Duodenal mucosa (tissue), 2 donors: ENCODE data around the gene IL9.
"Not testable (repeated sequence)": the region's sequence is repeated elsewhere in the genome, so short reads cannot be mapped to it uniquely, and the experiment has no call there.

Experiments
- H3K27ac ChIP-seq: one replicate; pipeline ENCODE4 v1.7.0; 2013; ENCODE audit warnings: low read depth, low read length
- H3K27me3 ChIP-seq, 2 donors: one replicate each; pipeline ENCODE4 v1.7.0; 2013; ENCODE audit warnings: low read length in 2 of 2, control low read depth in 1 of 2; ENCODE audit not compliant: insufficient read depth in 2 of 2, control insufficient read depth in 1 of 2
- H3K36me3 ChIP-seq, 2 donors: one replicate each; pipeline ENCODE4 v1.7.0; 2013; ENCODE audit warnings: low read length in 2 of 2, control low read depth in 1 of 2; ENCODE audit not compliant: insufficient read depth in 2 of 2, control insufficient read depth in 1 of 2
- H3K4me1 ChIP-seq, 2 donors: one replicate each; pipeline ENCODE4 v1.7.0; 2013; ENCODE audit warnings: low read length in 2 of 2, control low read depth in 1 of 2; ENCODE audit not compliant: insufficient read depth in 2 of 2, control insufficient read depth in 1 of 2
- H3K4me3 ChIP-seq, 2 donors: one replicate each; pipeline ENCODE4 v1.7.0; 2013; ENCODE audit warnings: low read length in 2 of 2, low read depth in 1 of 2
- H3K9ac ChIP-seq, 2 donors: one replicate each; pipeline ENCODE4 v1.7.0; 2013; ENCODE audit warnings: low read length in 2 of 2, low read depth in 1 of 2
- H3K9me3 ChIP-seq, 2 donors: one replicate each; pipeline ENCODE4 v1.7.0; 2013; ENCODE audit warnings: low read length in 2 of 2, control low read depth in 1 of 2; ENCODE audit not compliant: control insufficient read depth in 1 of 2

Gene IL9

GRCh38 chr5:135861641-135862040 is 34.0 kb downstream of the IL9 start:
- Histone ChIP-seq H3K36me3 (no peaks in the 10 kb centered on the region), H3K4me1 (no peaks in the 10 kb centered on the region), H3K9me3 (no peaks in the 10 kb centered on the region), H3K27me3 (no peaks in the 10 kb centered on the region), H3K4me3 (no peak overlapping the region), H3K9ac (no peak overlapping the region), H3K27ac (no peak overlapping the region)

GRCh38 chr5:135859641-135860040 is 36.0 kb downstream of the IL9 start:
- H3K36me3 ChIP-seq, result no peaks in the 10 kb centered on the region
- no peaks in the 10 kb centered on the region for H3K9me3 ChIP-seq
- no peak overlapping the region for H3K9ac ChIP-seq
- H3K4me3 ChIP-seq, result no peak overlapping the region
- H3K27ac ChIP-seq, result no peak overlapping the region
- H3K4me1 ChIP-seq, result no peaks in the 10 kb centered on the region
- no peaks in the 10 kb centered on the region for H3K27me3 ChIP-seq

GRCh38 chr5:135859186-135859585 is 36.5 kb downstream of the IL9 start:
- not testable (repeated sequence) for H3K9ac ChIP-seq, H3K36me3 ChIP-seq, H3K9me3 ChIP-seq

GRCh38 chr5:135857630-135858311 is 37.9 kb downstream of the IL9 start:
- Histone ChIP-seq H3K4me1 (no peaks in the 10 kb centered on the region), H3K4me3 (no peak overlapping the region), H3K9ac (no peak overlapping the region), H3K36me3 (no peaks in the 10 kb centered on the region), H3K27ac (no peak overlapping the region), H3K9me3 (no peaks in the 10 kb centered on the region), H3K27me3 (no peaks in the 10 kb centered on the region)

More at GRCh38 chr5:135859186-135859585, 36.5 kb downstream of the IL9 start:
- not testable (repeated sequence) for H3K4me3 ChIP-seq, H3K27ac ChIP-seq, H3K27me3 ChIP-seq, H3K4me1 ChIP-seq

- Histone ChIP-seq H3K9ac (no peak overlapping the region), H3K27me3 (no peaks in the 10 kb centered on the region), H3K27ac (no peak overlapping the region)
These were observed 43.5 kb downstream of the IL9 start for GRCh38 chr5:135851915-135852845.

GRCh38 chr5:135851186-135851914 is 44.3 kb downstream of the IL9 start:
- Histone ChIP-seq H3K27ac (no peak overlapping the region), H3K9ac (no peak overlapping the region), H3K27me3 (no peaks in the 10 kb centered on the region), H3K9me3 (no peaks in the 10 kb centered on the region), H3K4me3 (no peak overlapping the region), H3K4me1 (no peaks in the 10 kb centered on the region), H3K36me3 (no peaks in the 10 kb centered on the region)

More at GRCh38 chr5:135851915-135852845, 43.5 kb downstream of the IL9 start:
- Histone ChIP-seq H3K36me3 (no peaks in the 10 kb centered on the region), H3K4me3 (no peak overlapping the region), H3K4me1 (no peaks in the 10 kb centered on the region), H3K9me3 (no peaks in the 10 kb centered on the region)

- Histone ChIP-seq H3K36me3 (no peaks in the 10 kb centered on the region), H3K9ac (no peak overlapping the region), H3K27ac (no peak overlapping the region), H3K27me3 (no peaks in the 10 kb centered on the region), H3K9me3 (no peaks in the 10 kb centered on the region), H3K4me3 (no peak overlapping the region), H3K4me1 (no peaks in the 10 kb centered on the region)
These were observed 45.0 kb downstream of the IL9 start for GRCh38 chr5:135850671-135851070.

- H3K4me1 ChIP-seq, result no peaks in the 10 kb centered on the region
- no peaks in the 10 kb centered on the region for H3K36me3 ChIP-seq
- H3K27me3 ChIP-seq, result no peaks in the 10 kb centered on the region
- no peaks in the 10 kb centered on the region for H3K9me3 ChIP-seq
- no peak overlapping the region for H3K4me3 ChIP-seq
- H3K27ac ChIP-seq, result no peak overlapping the region
- H3K9ac ChIP-seq, result no peak overlapping the region
These were observed 45.4 kb downstream of the IL9 start for GRCh38 chr5:135850231-135850630.

- H3K9ac ChIP-seq, result no peak overlapping the region
- no peaks in the 10 kb centered on the region for H3K36me3 ChIP-seq
- H3K9me3 ChIP-seq, result no peaks in the 10 kb centered on the region
- H3K4me1 ChIP-seq, result peaks cover 9% of the 10 kb centered on the region in 2 donors
- no peaks in the 10 kb centered on the region for H3K27me3 ChIP-seq
- no peak overlapping the region for H3K27ac ChIP-seq
- H3K4me3 ChIP-seq, result no peak overlapping the region
These were observed 47.7 kb downstream of the IL9 start for GRCh38 chr5:135847976-135848375.

- H3K4me1 ChIP-seq, result peaks cover 9% of the 10 kb centered on the region in 2 donors
- no peaks in the 10 kb centered on the region for H3K27me3 ChIP-seq
- H3K27ac ChIP-seq, result no peak overlapping the region
- no peaks in the 10 kb centered on the region for H3K9me3 ChIP-seq
- no peaks in the 10 kb centered on the region for H3K36me3 ChIP-seq
- H3K9ac ChIP-seq, result no peak overlapping the region
- H3K4me3 ChIP-seq, result no peak overlapping the region
These were observed 49.3 kb downstream of the IL9 start for GRCh38 chr5:135846311-135846710.
